Brain microvascular endothelial cell (primary cell): ENCODE measurements around the gene MATN1.
A peak's percentile ranks its signal among the peaks of the same experiment; 100 is the strongest.

ENCODE experiments used
- DNase-seq: peaks from one replicate; pipeline ENCODE4 v3.0.0-alpha.2; 2020
- H3K27ac ChIP-seq: fragments of 250-450 bp; sonication (Bioruptor Pico); 2 replicates; pipeline ENCODE4 v1.5.1; 2020; ENCODE audit warnings: mild to moderate bottlenecking, moderate library complexity
- H3K27me3 ChIP-seq: fragments of 250-450 bp; sonication (Bioruptor Pico); replicated peaks from 2 replicates; pipeline ENCODE4 v1.5.1; 2020; ENCODE audit warnings: mild to moderate bottlenecking
- H3K36me3 ChIP-seq: fragments of 250-450 bp; sonication (Bioruptor Pico); replicated peaks from 2 replicates; pipeline ENCODE4 v1.5.1; 2020; ENCODE audit warnings: mild to moderate bottlenecking
- H3K4me3 ChIP-seq: 2 replicates; pipeline ENCODE4 v1.5.1; 2011; ENCODE audit warnings: low read depth, mild to moderate bottlenecking, control low read depth, low read length, moderate library complexity
- CTCF ChIP-seq: IDR thresholded peaks from 2 replicates; pipeline ENCODE4 v1.5.1; 2011; ENCODE audit warnings: low read depth, mild to moderate bottlenecking, moderate library complexity, low read length, control low read depth, inconsistent platforms; ENCODE audit errors: missing control alignments
- in situ Hi-C: cut with HindIII; loops from 2 replicates; pipeline ENCODE4 v1.10.0; 2017; ENCODE audit warnings: low sequenced_read_pairs, low pct_ligation_motif_present

MATN1 gene

GRCh38 chr1:30724175-30724574 lies 790 bp upstream of the MATN1 start:
- peak; percentile 40 for TF ChIP-seq CTCF
- Histone ChIP-seq H3K27me3 (no peaks in the 10 kb centered on the region), H3K4me3 (no peak overlapping the region), H3K27ac (no peak overlapping the region), H3K36me3 (no peaks in the 10 kb centered on the region)
- no peak for DNase-seq
- in situ Hi-C loops: no loop called here

- H3K27ac ChIP-seq: no peak overlapping the region
- no peak for DNase-seq
- peak; percentile 40 for TF ChIP-seq CTCF
- H3K36me3 ChIP-seq: no peaks in the 10 kb centered on the region
- no peak overlapping the region for H3K4me3 ChIP-seq
- no peaks in the 10 kb centered on the region for H3K27me3 ChIP-seq
- in situ Hi-C loops: no loop called here
Observed at GRCh38 chr1:30721812-30722537, 1.4 kb downstream of the MATN1 start.

GRCh38 chr1:30721341-30721793 lies 2.0 kb downstream of the MATN1 start:
- H3K36me3 ChIP-seq: no peaks in the 10 kb centered on the region
- no peak for DNase-seq
- TF ChIP-seq CTCF: no peak
- no peak overlapping the region for H3K27ac ChIP-seq
- no peak overlapping the region for H3K4me3 ChIP-seq
- H3K27me3 ChIP-seq: no peaks in the 10 kb centered on the region
- in situ Hi-C loops: no loop called here

- in situ Hi-C loops: no loop called here
- H3K27me3 ChIP-seq: no peaks in the 10 kb centered on the region
Observed at GRCh38 chr1:30720271-30721223, 2.8 kb downstream of the MATN1 start.

More at GRCh38 chr1:30720271-30721223, 2.8 kb downstream of the MATN1 start:
- no peak for DNase-seq
- Histone ChIP-seq H3K4me3 (no peak overlapping the region), H3K27ac (no peak overlapping the region), H3K36me3 (no peaks in the 10 kb centered on the region)
- TF ChIP-seq CTCF: no peak
